K562 (cell line): ENCODE results near the gene HGFAC. TPM values are rescaled to one million over a fixed set of nuclear protein-coding genes. Genes with fewer than 3 reads are reported as not detected.

Experiments
- polyA plus RNA-seq, 8 experiments: library from polyadenylated mRNA; depleted of rRNA in 4 of 8; stranded (reverse) in 5 of 8; unstranded in 3 of 8; fragments of >200 nt; fragmentation: Nextera tagmentation in 2 of 8; fragmentation: Illumina TruSeq in 1 of 8; extraction: Ambion mirVana in 2 of 8; extraction: Trizol in 1 of 8; gene quantifications; 2 replicates each; pipeline versions ENCODE4 v1.2.1 to v1.2.3, GENCODE V29; 2011 to 2014; ENCODE audit warnings: inconsistent platforms in 1 of 8, missing spikeins in 1 of 8
- total RNA-seq, 7 experiments: library from RNA; depleted of rRNA in 6 of 7; stranded (reverse); fragments of >200 nt in 6 of 7; fragmentation: Illumina TruSeq in 2 of 7; extraction: Trizol in 2 of 7; gene quantifications; 2 replicates each; pipeline versions ENCODE4 v1.2.1 to v1.2.3, GENCODE V29; 2011 to 2021; ENCODE audit warnings: low replicate concordance in 1 of 7
- TF ChIP-seq, protein P1 (sequence below), 2 experiments: fragments of 450-650 bp; formaldehyde crosslinking in 1 of 2; IDR thresholded peaks; 2 replicates each; pipeline versions ENCODE4 v1.4.0 to v1.6.1; 2014 to 2020; ENCODE audit warnings: mild to moderate bottlenecking in 2 of 2, borderline replicate concordance in 1 of 2, low read depth in 1 of 2

Gene HGFAC
- total and polyA plus RNA-seq, 9 of the 15 experiments (the other 6 are each of a cell fraction or from before 2014, with no cell fraction given): 0.13 TPM; not detected in 8

DNA sequence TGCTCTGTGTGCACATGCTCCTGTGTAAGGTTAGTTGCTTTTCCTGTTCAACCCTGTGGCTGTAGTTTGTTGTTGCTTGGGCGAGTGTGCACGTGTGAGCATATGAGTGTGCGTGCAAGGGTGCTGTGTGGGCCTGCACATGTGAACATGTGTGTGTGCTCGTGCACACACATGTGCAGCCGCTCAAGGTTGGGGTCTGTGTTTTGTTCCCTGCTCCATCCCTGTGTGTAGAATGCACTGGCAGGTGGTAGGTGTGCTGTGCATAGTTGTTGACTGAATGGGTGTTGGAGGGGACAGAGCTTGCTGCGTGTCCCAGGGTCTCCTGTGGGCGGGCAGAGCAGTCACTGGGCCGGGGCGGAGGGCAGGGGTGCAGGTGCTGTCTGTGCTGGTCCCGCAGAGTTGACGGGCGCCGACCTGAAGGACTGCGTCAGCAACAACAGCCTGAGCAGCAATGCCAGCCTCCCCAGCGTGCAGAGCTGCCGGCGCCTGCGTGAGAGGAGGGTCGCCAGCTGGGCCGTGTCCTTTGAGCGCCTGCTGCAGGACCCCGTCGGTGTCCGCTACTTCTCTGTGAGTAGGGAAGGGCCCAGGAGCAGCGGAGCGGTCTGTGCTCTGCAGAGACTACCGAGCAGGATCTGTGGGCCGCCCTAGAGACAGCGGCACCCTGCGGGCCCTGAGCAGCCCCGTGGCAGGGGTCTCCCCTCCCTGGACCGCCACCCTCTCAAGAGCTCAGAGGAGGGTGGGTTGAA, 27.9 kb upstream of the HGFAC start (continued):
- TF ChIP-seq, protein P1, sequence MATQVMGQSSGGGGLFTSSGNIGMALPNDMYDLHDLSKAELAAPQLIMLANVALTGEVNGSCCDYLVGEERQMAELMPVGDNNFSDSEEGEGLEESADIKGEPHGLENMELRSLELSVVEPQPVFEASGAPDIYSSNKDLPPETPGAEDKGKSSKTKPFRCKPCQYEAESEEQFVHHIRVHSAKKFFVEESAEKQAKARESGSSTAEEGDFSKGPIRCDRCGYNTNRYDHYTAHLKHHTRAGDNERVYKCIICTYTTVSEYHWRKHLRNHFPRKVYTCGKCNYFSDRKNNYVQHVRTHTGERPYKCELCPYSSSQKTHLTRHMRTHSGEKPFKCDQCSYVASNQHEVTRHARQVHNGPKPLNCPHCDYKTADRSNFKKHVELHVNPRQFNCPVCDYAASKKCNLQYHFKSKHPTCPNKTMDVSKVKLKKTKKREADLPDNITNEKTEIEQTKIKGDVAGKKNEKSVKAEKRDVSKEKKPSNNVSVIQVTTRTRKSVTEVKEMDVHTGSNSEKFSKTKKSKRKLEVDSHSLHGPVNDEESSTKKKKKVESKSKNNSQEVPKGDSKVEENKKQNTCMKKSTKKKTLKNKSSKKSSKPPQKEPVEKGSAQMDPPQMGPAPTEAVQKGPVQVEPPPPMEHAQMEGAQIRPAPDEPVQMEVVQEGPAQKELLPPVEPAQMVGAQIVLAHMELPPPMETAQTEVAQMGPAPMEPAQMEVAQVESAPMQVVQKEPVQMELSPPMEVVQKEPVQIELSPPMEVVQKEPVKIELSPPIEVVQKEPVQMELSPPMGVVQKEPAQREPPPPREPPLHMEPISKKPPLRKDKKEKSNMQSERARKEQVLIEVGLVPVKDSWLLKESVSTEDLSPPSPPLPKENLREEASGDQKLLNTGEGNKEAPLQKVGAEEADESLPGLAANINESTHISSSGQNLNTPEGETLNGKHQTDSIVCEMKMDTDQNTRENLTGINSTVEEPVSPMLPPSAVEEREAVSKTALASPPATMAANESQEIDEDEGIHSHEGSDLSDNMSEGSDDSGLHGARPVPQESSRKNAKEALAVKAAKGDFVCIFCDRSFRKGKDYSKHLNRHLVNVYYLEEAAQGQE (IDR thresholded peaks at IDR 0.05; ENCODE audit: borderline replicate concordance): no peak
- TF ChIP-seq, protein P1 (CRISPR knock-in tag; IDR thresholded peaks at IDR 0.05; ENCODE audit: low read depth): no peak
